ENCODE measurements around the gene TMEM232. TPM values are rescaled to one million over a fixed set of nuclear protein-coding genes. Genes with fewer than 3 reads are reported as not detected.

Gene TMEM232
- total RNA-seq, result 0.19 and 0.28 TPM in 2 replicates

GRCh38 chr5:110726249-110727024, at the start of gene TMEM232:
TSS of gene TMEM232 (minus strand) at chr5:110726671. CDS start at chr5:110667352, 59,319 bp downstream.

GRCh38 chr5:110738812-110739651, 12.6 kb upstream of the TMEM232 start, which contains the start of gene SLC25A46:
TSS of gene SLC25A46 (plus strand) at chr5:110739007. CDS start at chr5:110739120, 113 bp downstream.

Other genes starting within 250 kb of the TMEM232 start
- gene SLC25A46, start 12.3 kb upstream of the TMEM232 start, total RNA-seq, result 43.6 and 46.2 TPM in 2 replicates